B cell (primary cell): ENCODE results near the gene DCLK1. TPM values are rescaled to one million over a fixed set of nuclear protein-coding genes. Genes with fewer than 3 reads are reported as not detected.

Source experiments
- ATAC-seq: fragments of 200-7000 bp; cut with Tn5 transposase; one replicate; pipeline ENCODE4 v1.10.0; 2021; ENCODE audit warnings: low read depth, mild to moderate bottlenecking, moderate number of reproducible peaks, moderate library complexity
- CTCF ChIA-PET: fragments of 350-600 bp; sonication (Branson Sonifier 250); formaldehyde crosslinking; loops from one replicate; lab custom pipeline; 2021; ENCODE audit warnings: antibody characterized with exemption, inconsistent platforms; lab: Charles Lee
- POLR2A ChIA-PET: fragments of 350-600 bp; sonication (Branson Sonifier 250); formaldehyde crosslinking; loops from one replicate; lab custom pipeline; 2021; ENCODE audit warnings: antibody characterized with exemption; lab: Charles Lee
- DNase-seq: peaks from one replicate; pipeline ENCODE4 v3.0.0; 2013
- H2AFZ ChIP-seq: 2 replicates; pipeline ENCODE4 v1.6.1; 2012; ENCODE audit warnings: mild to moderate bottlenecking, low read depth, low read length; ENCODE audit not compliant: insufficient read depth, poor library complexity, severe bottlenecking
- H3K27ac ChIP-seq, 2 donors: 1 replicate in 1 of 2; 2 replicates in 1 of 2; pipeline ENCODE4 v1.5.1; 2012 to 2013; ENCODE audit warnings: low read length in 2 of 2, mild to moderate bottlenecking in 2 of 2, moderate library complexity in 1 of 2
- H3K27me3 ChIP-seq, 4 experiments: fragments of 200-600 bp in 1 of 4; sonication (generic) in 1 of 4; replicated peaks in 1 of 4; 1 replicate in 2 of 4; 2 replicates in 2 of 4; pipeline versions ENCODE4 v1.6.1 to v1.7.0; 2013 to 2016; ENCODE audit warnings: low read length in 3 of 4, mild to moderate bottlenecking in 2 of 4, mixed read lengths in 1 of 4, moderate library complexity in 1 of 4; ENCODE audit not compliant: insufficient read depth in 4 of 4, control insufficient read depth in 3 of 4; ENCODE audit errors: control extremely low read depth in 1 of 4
- H3K36me3 ChIP-seq, 2 experiments: replicated peaks in 1 of 2; 1 replicate in 1 of 2; 2 replicates in 1 of 2; pipeline versions ENCODE4 v1.6.1 to v1.7.1; 2013; ENCODE audit warnings: low read length in 1 of 2; ENCODE audit not compliant: insufficient read depth in 2 of 2, control insufficient read depth in 1 of 2; ENCODE audit errors: control extremely low read depth in 1 of 2, extremely low read depth in 1 of 2
- H3K4me1 ChIP-seq, 2 donors: fragments of 200-600 bp in 1 of 2; sonication (generic) in 1 of 2; 1 replicate in 1 of 2; 2 replicates in 1 of 2; pipeline versions ENCODE4 v1.5.1 to v1.6.1; 2013 to 2017; ENCODE audit warnings: low read length in 2 of 2; ENCODE audit not compliant: control insufficient read depth in 2 of 2, insufficient read depth in 2 of 2
- H3K4me2 ChIP-seq: replicated peaks from 2 replicates; pipeline ENCODE3; 2012; ENCODE audit warnings: mild to moderate bottlenecking, low read depth, low read length; ENCODE audit not compliant: poor library complexity, severe bottlenecking
- H3K4me3 ChIP-seq, 5 experiments: fragments of 200-600 bp in 1 of 5; sonication (generic) in 1 of 5; 1 replicate in 3 of 5; 2 replicates in 2 of 5; pipeline versions ENCODE4 v1.5.1 to v1.7.0; 2011 to 2016; ENCODE audit warnings: low read length in 4 of 5, mild to moderate bottlenecking in 4 of 5, low read depth in 2 of 5, control low read depth in 1 of 5, moderate library complexity in 1 of 5; ENCODE audit not compliant: insufficient read depth in 1 of 5; ENCODE audit errors: control extremely low read depth in 1 of 5, extremely low read depth in 1 of 5
- H3K79me2 ChIP-seq: fragments of 200-600 bp; sonication (generic); one replicate; pipeline ENCODE4 v1.6.0; 2016; ENCODE audit warnings: low read length; ENCODE audit not compliant: control insufficient read depth, insufficient read depth
- H3K9ac ChIP-seq: fragments of 200-600 bp; sonication (generic); 2 replicates; pipeline ENCODE4 v1.6.1; 2017; ENCODE audit warnings: mild to moderate bottlenecking, low read length, moderate library complexity
- H3K9me3 ChIP-seq, 3 donors: one replicate each; pipeline versions ENCODE4 v1.6.1 to v1.7.1; 2013; ENCODE audit warnings: low read length in 2 of 3; ENCODE audit not compliant: control insufficient read depth in 2 of 3, insufficient read depth in 1 of 3; ENCODE audit errors: control extremely low read depth in 1 of 3
- H4K20me1 ChIP-seq: 2 replicates; pipeline ENCODE4 v1.6.0; 2012; ENCODE audit warnings: mild to moderate bottlenecking, low read length; ENCODE audit not compliant: insufficient read depth, control insufficient read depth, poor library complexity, severe bottlenecking
- H3K27ac Mint-ChIP-seq: one replicate; pipeline ENCODE4 v1.8.0; 2021; ENCODE audit warnings: mixed read lengths
- H3K27me3 Mint-ChIP-seq: one replicate; pipeline ENCODE4 v1.8.0; 2021; ENCODE audit warnings: mixed read lengths
- H3K4me1 Mint-ChIP-seq: one replicate; pipeline ENCODE4 v1.8.0; 2021; ENCODE audit warnings: mixed read lengths
- H3K4me3 Mint-ChIP-seq: one replicate; pipeline ENCODE4 v1.8.0; 2021; ENCODE audit warnings: mixed read lengths
- H3K9me3 Mint-ChIP-seq: one replicate; pipeline ENCODE4 v1.8.0; 2022; ENCODE audit warnings: mixed read lengths; ENCODE audit not compliant: insufficient read depth
- CTCF ChIP-seq: fragments of 200-600 bp; IDR thresholded peaks from one replicate; pipeline ENCODE4 v1.8.0; 2022; ENCODE audit warnings: antibody characterized with exemption, mild to moderate bottlenecking
- EZH2 ChIP-seq: IDR thresholded peaks from 2 replicates; pipeline ENCODE4 v1.6.1; 2012; ENCODE audit warnings: borderline replicate concordance, low read depth, mild to moderate bottlenecking, moderate library complexity, low read length; ENCODE audit not compliant: insufficient read depth, poor library complexity, severe bottlenecking
- WGBS: methylation state at CpG from one replicate; pipeline ENCODE4 v1.1.5; 2013; ENCODE audit warnings: missing lambda C conversion rate; ENCODE audit not compliant: insufficient coverage; 5-methylcytosine and 5-hydroxymethylcytosine counted together
- intact Hi-C: fragments of 100-400 bp; cut with micrococcal nuclease; formaldehyde crosslinking; loops from one replicate; pipeline ENCODE4 v1.10.0; 2022
- polyA plus RNA-seq: library from polyadenylated mRNA; depleted of rRNA; stranded (reverse); fragments of >200 nt; gene quantifications from 2 replicates; pipeline ENCODE4 v1.2.3, GENCODE V29; 2012
- total RNA-seq, 2 donors: library from RNA; stranded (reverse); fragments of 120-200 nt in 1 of 2; gene quantifications; 1 replicate in 1 of 2; 2 replicates in 1 of 2; pipeline versions ENCODE4 v1.2.3 to v1.2.4, GENCODE V29; 2013 to 2022

The DCLK1 gene
- total and polyA plus RNA-seq, 2 donors (not counting 1 experiment from before 2014, with no cell fraction given), result not detected

- no peak overlapping the region for H3K27ac Mint-ChIP-seq
- H2AFZ ChIP-seq, result no peak overlapping the region
- H3K9me3 ChIP-seq, result no peaks in the 10 kb centered on the region
- intact Hi-C loops, result no loop called here
- no peaks in the 10 kb centered on the region for H3K9me3 Mint-ChIP-seq
- no peaks in the 10 kb centered on the region for H4K20me1 ChIP-seq
- no peaks in the 10 kb centered on the region for H3K79me2 ChIP-seq
- no peak overlapping the region for H3K4me3 ChIP-seq
- no peak for TF ChIP-seq EZH2
- no peak for TF ChIP-seq CTCF
- H3K27me3 Mint-ChIP-seq, result no peaks in the 10 kb centered on the region
- H3K36me3 ChIP-seq, result no peaks in the 10 kb centered on the region
- ChIA-PET CTCF (no interaction called here), POLR2A (no interaction called here)
- H3K4me1 ChIP-seq, result no peaks in the 10 kb centered on the region
- no peaks in the 10 kb centered on the region for H3K4me1 Mint-ChIP-seq
- no peaks in the 10 kb centered on the region for H3K27me3 ChIP-seq
- no peak for ATAC-seq
- 83% methylated on average over 3 of the region's 6 CpGs for WGBS
- no peak overlapping the region for H3K4me3 Mint-ChIP-seq
- DNase-seq, result no peak
- no peak overlapping the region for H3K4me2 ChIP-seq
- H3K9ac ChIP-seq, result no peak overlapping the region
- no peak overlapping the region for H3K27ac ChIP-seq
Measured at GRCh38 chr13:35812736-35813135, 318.4 kb downstream of the DCLK1 start.

- Histone ChIP-seq H4K20me1 (no peaks in the 10 kb centered on the region), H3K4me3 (no peak overlapping the region), H3K36me3 (no peaks in the 10 kb centered on the region), H3K79me2 (no peaks in the 10 kb centered on the region), H3K4me2 (no peak overlapping the region), H3K9me3 (no peaks in the 10 kb centered on the region), H3K4me1 (no peaks in the 10 kb centered on the region), H3K27me3 (no peaks in the 10 kb centered on the region), H3K9ac (no peak overlapping the region), H3K27ac (no peak overlapping the region), H2AFZ (no peak overlapping the region)
- H3K4me1 Mint-ChIP-seq, result no peaks in the 10 kb centered on the region
- ChIA-PET CTCF (no interaction called here), POLR2A (no interaction called here)
- TF ChIP-seq CTCF (no peak), EZH2 (no peak)
- WGBS, result 83% methylated on average over 1 of the region's 4 CpGs
- H3K27ac Mint-ChIP-seq, result no peak overlapping the region
- no peaks in the 10 kb centered on the region for H3K27me3 Mint-ChIP-seq
- H3K4me3 Mint-ChIP-seq, result no peak overlapping the region
- DNase-seq, result no peak
- no peak for ATAC-seq
- intact Hi-C loops, result no loop called here
- no peaks in the 10 kb centered on the region for H3K9me3 Mint-ChIP-seq
Measured at GRCh38 chr13:35810321-35810720, 320.9 kb downstream of the DCLK1 start.
